MM.1S (cell line): ENCODE results near the gene BARD1.

Experiments used
- DNase-seq: peaks from one replicate; pipeline ENCODE4 v3.0.0-alpha.2; 2015
- H2AFZ ChIP-seq: fragments of 300-600 bp; sonication (generic); 2 replicates; pipeline ENCODE4 v1.6.0; 2016; ENCODE audit warnings: antibody characterized with exemption, low read length
- H3F3A ChIP-seq: fragments of 300-600 bp; sonication (generic); 2 replicates; pipeline ENCODE4 v1.6.1; 2016; ENCODE audit warnings: mild to moderate bottlenecking, antibody characterized with exemption, low read length, moderate library complexity, mixed read lengths; ENCODE audit not compliant: insufficient read depth
- H3K27ac ChIP-seq: fragments of 300-600 bp; sonication (generic); 2 replicates; pipeline ENCODE4 v1.5.1; 2016; ENCODE audit warnings: mild to moderate bottlenecking, low read length
- H3K27me3 ChIP-seq: fragments of 300-600 bp; sonication (generic); replicated peaks from 2 replicates; pipeline ENCODE4 v1.6.0; 2016; ENCODE audit warnings: low read length; ENCODE audit not compliant: insufficient read depth
- H3K36me3 ChIP-seq: fragments of 300-600 bp; sonication (generic); replicated peaks from 2 replicates; pipeline ENCODE4 v1.6.1; 2016; ENCODE audit warnings: mild to moderate bottlenecking, low read length, mixed read lengths; ENCODE audit not compliant: insufficient read depth
- H3K4me1 ChIP-seq: fragments of 300-600 bp; sonication (generic); 2 replicates; pipeline ENCODE4 v1.6.1; 2016; ENCODE audit warnings: low read length, mixed read lengths
- H3K4me2 ChIP-seq: fragments of 300-600 bp; sonication (generic); 2 replicates; pipeline ENCODE4 v1.6.0; 2016; ENCODE audit warnings: low read depth, low read length
- H3K4me3 ChIP-seq: fragments of 300-600 bp; sonication (generic); 2 replicates; pipeline ENCODE4 v1.5.1; 2016; ENCODE audit warnings: low read length, mixed read lengths
- H3K79me2 ChIP-seq: fragments of 300-600 bp; sonication (generic); 2 replicates; pipeline ENCODE4 v1.6.1; 2016; ENCODE audit warnings: mixed run types, low read length, mixed read lengths
- H3K9ac ChIP-seq: fragments of 300-600 bp; sonication (generic); 2 replicates; pipeline ENCODE4 v1.6.1; 2016; ENCODE audit warnings: low read length, mixed read lengths
- H3K9me2 ChIP-seq: fragments of 300-600 bp; sonication (generic); replicated peaks from 2 replicates; pipeline ENCODE4 v1.6.1; 2016; ENCODE audit warnings: mild to moderate bottlenecking, low read length, mixed read lengths; ENCODE audit not compliant: insufficient read depth
- H3K9me3 ChIP-seq: fragments of 300-600 bp; sonication (generic); replicated peaks from 2 replicates; pipeline ENCODE4 v1.6.1; 2016; ENCODE audit warnings: mild to moderate bottlenecking, low read length, mixed read lengths; ENCODE audit not compliant: insufficient read depth
- H4K20me1 ChIP-seq: fragments of 300-600 bp; sonication (generic); 2 replicates; pipeline ENCODE4 v1.6.1; 2016; ENCODE audit warnings: mild to moderate bottlenecking, low read length, moderate library complexity, mixed read lengths; ENCODE audit not compliant: insufficient read depth
- EZH2 ChIP-seq: fragments of 300-600 bp; sonication (generic); optimal IDR thresholded peaks from 2 replicates; pipeline ENCODE3; 2017; ENCODE audit warnings: low read depth, mild to moderate bottlenecking, antibody characterized with exemption, low read length, mixed read lengths
- EZH2phosphoT487 ChIP-seq: fragments of 300-600 bp; sonication (generic); IDR thresholded peaks from 2 replicates; pipeline ENCODE4 v1.6.1; 2018; ENCODE audit warnings: antibody characterized with exemption, low read length
- TF ChIP-seq, protein P1 (sequence below): fragments of 300-600 bp; sonication (generic); IDR thresholded peaks from 2 replicates; pipeline ENCODE4 v1.5.1; 2016; ENCODE audit warnings: antibody characterized with exemption, low read length, mixed read lengths

The BARD1 gene

DNA sequence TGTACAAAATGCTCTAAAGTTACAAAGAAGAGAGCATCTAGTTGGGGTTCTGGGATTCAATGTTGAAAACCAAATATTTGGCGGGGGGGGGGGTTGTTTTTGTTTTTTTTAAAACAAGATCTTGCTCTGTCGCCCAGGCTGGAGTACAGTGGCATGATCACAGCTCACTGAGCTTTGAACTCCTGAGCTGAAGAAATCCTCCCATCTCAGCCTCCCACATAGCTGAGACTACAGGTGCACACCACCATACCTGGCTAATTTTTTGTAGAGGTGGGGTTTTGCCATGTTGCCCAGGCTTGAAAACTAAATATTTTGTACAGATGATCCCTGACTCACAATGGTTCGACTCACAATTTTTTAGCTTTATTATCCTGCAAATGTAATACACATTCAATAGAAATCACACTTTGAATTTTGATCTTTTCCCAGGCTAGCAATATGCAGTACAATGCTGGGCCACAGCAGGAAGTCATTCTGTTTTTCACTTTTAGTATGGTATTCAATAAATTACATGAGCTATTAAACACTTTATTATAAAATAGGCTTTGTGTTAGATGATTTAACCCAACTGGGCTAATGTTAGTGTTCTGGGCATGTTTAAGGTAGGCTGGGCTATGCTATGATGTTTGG, 7.6 kb downstream of the BARD1 start:
- peaks cover 55% of the 10 kb centered on the region for H4K20me1 ChIP-seq
- H2AFZ ChIP-seq: no peak overlapping the region
- H3K4me2 ChIP-seq: no peak overlapping the region
- H3K9ac ChIP-seq: no peak overlapping the region
- no peak for DNase-seq
- H3K9me2 ChIP-seq: no peaks in the 10 kb centered on the region
- H3K4me3 ChIP-seq: no peak overlapping the region
- no peaks in the 10 kb centered on the region for H3K9me3 ChIP-seq
- no peak overlapping the region for H3K27ac ChIP-seq
- peaks cover 99% of the 10 kb centered on the region for H3K79me2 ChIP-seq
- TF ChIP-seq EZH2: no peak
- no peak for TF ChIP-seq EZH2phosphoT487
- TF ChIP-seq, protein P1, sequence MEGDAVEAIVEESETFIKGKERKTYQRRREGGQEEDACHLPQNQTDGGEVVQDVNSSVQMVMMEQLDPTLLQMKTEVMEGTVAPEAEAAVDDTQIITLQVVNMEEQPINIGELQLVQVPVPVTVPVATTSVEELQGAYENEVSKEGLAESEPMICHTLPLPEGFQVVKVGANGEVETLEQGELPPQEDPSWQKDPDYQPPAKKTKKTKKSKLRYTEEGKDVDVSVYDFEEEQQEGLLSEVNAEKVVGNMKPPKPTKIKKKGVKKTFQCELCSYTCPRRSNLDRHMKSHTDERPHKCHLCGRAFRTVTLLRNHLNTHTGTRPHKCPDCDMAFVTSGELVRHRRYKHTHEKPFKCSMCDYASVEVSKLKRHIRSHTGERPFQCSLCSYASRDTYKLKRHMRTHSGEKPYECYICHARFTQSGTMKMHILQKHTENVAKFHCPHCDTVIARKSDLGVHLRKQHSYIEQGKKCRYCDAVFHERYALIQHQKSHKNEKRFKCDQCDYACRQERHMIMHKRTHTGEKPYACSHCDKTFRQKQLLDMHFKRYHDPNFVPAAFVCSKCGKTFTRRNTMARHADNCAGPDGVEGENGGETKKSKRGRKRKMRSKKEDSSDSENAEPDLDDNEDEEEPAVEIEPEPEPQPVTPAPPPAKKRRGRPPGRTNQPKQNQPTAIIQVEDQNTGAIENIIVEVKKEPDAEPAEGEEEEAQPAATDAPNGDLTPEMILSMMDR: no peak
- peaks cover 8% of the 10 kb centered on the region; the same call in 1 of the 2 replicates for H3K36me3 ChIP-seq
- no peaks in the 10 kb centered on the region for H3F3A ChIP-seq
- H3K4me1 ChIP-seq: peaks cover 8% of the 10 kb centered on the region
- H3K27me3 ChIP-seq: no peaks in the 10 kb centered on the region

- H3K4me3 ChIP-seq: no peak overlapping the region
- H3K36me3 ChIP-seq: peaks cover 6% of the 10 kb centered on the region; the same call in 1 of the 2 replicates
- H3F3A ChIP-seq: no peaks in the 10 kb centered on the region
- no peak overlapping the region for H3K9ac ChIP-seq
- no peaks in the 10 kb centered on the region for H3K27me3 ChIP-seq
- no peaks in the 10 kb centered on the region for H3K9me3 ChIP-seq
- H3K4me2 ChIP-seq: no peak overlapping the region
- H4K20me1 ChIP-seq: peaks cover 57% of the 10 kb centered on the region
- H3K4me1 ChIP-seq: peaks cover 5% of the 10 kb centered on the region
- DNase-seq: no peak
- H3K9me2 ChIP-seq: no peaks in the 10 kb centered on the region
- H3K27ac ChIP-seq: no peak overlapping the region
- no peak overlapping the region for H2AFZ ChIP-seq
- TF ChIP-seq EZH2: no peak
- TF ChIP-seq, protein P1: no peak
- no peak for TF ChIP-seq EZH2phosphoT487
- H3K79me2 ChIP-seq: peaks cover 99% of the 10 kb centered on the region
These were observed 8.4 kb downstream of the BARD1 start for GRCh38 chr2:214801068-214801467.

DNA sequence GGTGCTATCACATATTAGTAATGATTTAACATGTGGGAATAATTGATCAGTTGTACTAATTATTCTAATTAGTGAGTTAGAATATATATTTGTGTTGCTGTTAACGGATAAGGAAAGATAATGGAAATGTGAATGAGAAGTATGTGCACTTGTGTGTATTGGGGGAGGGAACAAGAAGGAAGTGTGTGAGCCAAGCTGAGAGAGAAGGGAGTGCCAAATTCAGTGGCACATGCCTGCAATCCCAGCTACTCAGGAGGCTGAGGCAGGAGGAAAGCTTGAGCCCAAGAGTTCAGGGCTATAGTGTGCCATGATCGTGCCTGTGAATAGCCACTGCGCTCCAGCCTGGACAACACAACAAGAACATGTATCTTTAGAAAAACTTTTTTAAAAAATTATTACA, 9.3 kb downstream of the BARD1 start:
- Histone ChIP-seq H3K36me3 (peaks cover 7% of the 10 kb centered on the region; the same call in 1 of the 2 replicates), H3K9me3 (no peaks in the 10 kb centered on the region), H4K20me1 (peaks cover 57% of the 10 kb centered on the region), H3K9ac (no peak overlapping the region), H3K9me2 (no peaks in the 10 kb centered on the region), H3K27me3 (no peaks in the 10 kb centered on the region), H3K4me2 (no peak overlapping the region), H2AFZ (no peak overlapping the region), H3K4me1 (no peaks in the 10 kb centered on the region), H3K4me3 (no peak overlapping the region), H3K27ac (no peak overlapping the region), H3F3A (no peaks in the 10 kb centered on the region), H3K79me2 (peaks cover 99% of the 10 kb centered on the region)
- no peak for DNase-seq
- TF ChIP-seq EZH2phosphoT487: no peak
- no peak for TF ChIP-seq EZH2
- TF ChIP-seq, protein P1: no peak
